Endothelial cell of umbilical vein (primary cell): ENCODE data around the gene TMEM167A. TPM values are rescaled to one million over a fixed set of nuclear protein-coding genes. Genes with fewer than 3 reads are reported as not detected.

ENCODE experiments used
- BruUV-seq: library from RNA; stranded (reverse); fragments of 400-500 nt; replicated peaks from 2 replicates; lab custom pipeline; 2021; lab: Mats Ljungman, UMichigan
- CTCF ChIA-PET: fragments of 300-600, 350-600 bp; sonication (Branson Sonifier 250); formaldehyde crosslinking; loops from one replicate; lab custom pipeline; 2021; ENCODE audit warnings: antibody characterized with exemption, inconsistent platforms; lab: Charles Lee
- POLR2A ChIA-PET: fragments of 300-600, 350-600 bp; sonication (Branson Sonifier 250); formaldehyde crosslinking; loops from one replicate; lab custom pipeline; 2021; ENCODE audit warnings: antibody characterized with exemption, inconsistent platforms; lab: Charles Lee
- DNase-seq: peaks from one replicate; pipeline ENCODE4 v3.0.0-alpha.2; 2011; ENCODE audit warnings: low read depth, low spot score
- FAIRE-seq: peaks from 2 replicates; lab custom pipeline; 2011; peaks lifted over from hg19 to GRCh38; lab: Jason Lieb, UNC
- H2AFZ ChIP-seq: 2 replicates; pipeline ENCODE4 v1.6.0; 2012; ENCODE audit warnings: low read depth, low read length, control low read depth, inconsistent platforms
- H3K27ac ChIP-seq: 2 replicates; pipeline ENCODE4 v1.5.1; 2011; ENCODE audit warnings: low read depth, mild to moderate bottlenecking, control low read depth, low read length, moderate library complexity; ENCODE audit not compliant: insufficient read depth
- H3K27me3 ChIP-seq, 2 experiments: 2 replicates each; pipeline versions ENCODE4 v1.6.0 to v1.6.1; 2011; ENCODE audit warnings: low read length in 2 of 2, mixed read lengths in 1 of 2; ENCODE audit not compliant: control insufficient read depth in 2 of 2, insufficient read depth in 2 of 2
- H3K36me3 ChIP-seq, 2 experiments: 2 replicates in 1 of 2; 3 replicates in 1 of 2; pipeline ENCODE4 v1.5.1; 2011; ENCODE audit warnings: low read length in 2 of 2, mild to moderate bottlenecking in 1 of 2, moderate library complexity in 1 of 2; ENCODE audit not compliant: control insufficient read depth in 2 of 2, insufficient read depth in 2 of 2; ENCODE audit errors: extremely low read depth in 1 of 2
- H3K4me1 ChIP-seq: 3 replicates; pipeline ENCODE4 v1.5.1; 2011; ENCODE audit warnings: mild to moderate bottlenecking, low read length; ENCODE audit not compliant: control insufficient read depth, insufficient read depth; ENCODE audit errors: extremely low read depth
- H3K4me2 ChIP-seq: 2 replicates; pipeline ENCODE4 v1.6.1; 2011; ENCODE audit warnings: low read length, control low read depth, mixed read lengths; ENCODE audit not compliant: insufficient read depth
- H3K4me3 ChIP-seq, 3 experiments: fragments of 200-600 bp in 1 of 3; sonication (generic), shearing (Covaris generic) in 1 of 3; replicated peaks in 1 of 3; 2 replicates each; pipeline ENCODE4 v1.5.1; 2011 to 2016; ENCODE audit warnings: control low read depth in 3 of 3, low read length in 3 of 3, mild to moderate bottlenecking in 2 of 3, inconsistent platforms in 1 of 3, low read depth in 1 of 3, moderate library complexity in 1 of 3; ENCODE audit not compliant: insufficient read depth in 1 of 3
- H3K79me2 ChIP-seq: 2 replicates; pipeline ENCODE4 v1.6.0; 2012; ENCODE audit warnings: low read length, inconsistent platforms; ENCODE audit not compliant: control insufficient read depth, insufficient read depth
- H3K9ac ChIP-seq: replicated peaks from 2 replicates; pipeline ENCODE3; 2011; ENCODE audit warnings: low read length, control low read depth; ENCODE audit not compliant: insufficient read depth; ENCODE audit errors: extremely low read depth
- H3K9me1 ChIP-seq: replicated peaks from 3 replicates; pipeline ENCODE4 v1.6.0; 2011; ENCODE audit warnings: mild to moderate bottlenecking, low read length; ENCODE audit not compliant: control insufficient read depth, insufficient read depth; ENCODE audit errors: extremely low read depth
- H3K9me3 ChIP-seq: replicated peaks from 2 replicates; pipeline ENCODE4 v1.5.1; 2012; ENCODE audit warnings: low read length, inconsistent platforms; ENCODE audit not compliant: control insufficient read depth, insufficient read depth
- H4K20me1 ChIP-seq: replicated peaks from 2 replicates; pipeline ENCODE3; 2011; ENCODE audit warnings: mild to moderate bottlenecking, low read length; ENCODE audit not compliant: control insufficient read depth, insufficient read depth; ENCODE audit errors: extremely low read depth
- EZH2 ChIP-seq: IDR thresholded peaks from 2 replicates; pipeline ENCODE4 v1.6.1; 2012; ENCODE audit warnings: borderline replicate concordance, low read depth, mild to moderate bottlenecking, moderate library complexity, low read length, inconsistent platforms; ENCODE audit not compliant: severe bottlenecking
- FOS ChIP-seq: IDR thresholded peaks from 2 replicates; pipeline ENCODE4 v1.6.1; 2011; ENCODE audit warnings: mild to moderate bottlenecking, low read length, moderate library complexity, borderline replicate concordance; ENCODE audit not compliant: insufficient read depth
- GATA2 ChIP-seq: IDR thresholded peaks from 2 replicates; pipeline ENCODE4 v1.7.0; 2011; ENCODE audit warnings: low read depth, mild to moderate bottlenecking, moderate library complexity, mixed read lengths, low read length; ENCODE audit not compliant: insufficient read length, insufficient read depth
- JUN ChIP-seq: IDR thresholded peaks from 2 replicates; pipeline ENCODE4 v1.6.1; 2011; ENCODE audit warnings: borderline replicate concordance, low read depth; ENCODE audit not compliant: insufficient read length, insufficient read depth
- MYC ChIP-seq: IDR thresholded peaks from one replicate; pipeline ENCODE4 v1.6.1; 2011; ENCODE audit warnings: mild to moderate bottlenecking, low read depth, low read length
- POLR2A ChIP-seq: IDR thresholded peaks from 2 replicates; pipeline ENCODE4 v1.6.1; 2012; ENCODE audit warnings: low read depth, mild to moderate bottlenecking, control low read depth, low read length
- POLR2AphosphoS5 ChIP-seq: IDR thresholded peaks from 2 replicates; pipeline ENCODE4 v1.6.1; 2012; ENCODE audit warnings: low read depth, mild to moderate bottlenecking, control low read depth, low read length, moderate library complexity; ENCODE audit not compliant: insufficient read depth
- dilution Hi-C: fragments of 300-500 bp; cut with MboI; formaldehyde crosslinking; loops from one replicate; pipeline ENCODE4 v1.15.0; 2019; ENCODE audit warnings: low sequenced_read_pairs; ENCODE audit not compliant: extremely low pct_ligation_motif_present
- intact Hi-C: fragments of 100-400 bp; cut with micrococcal nuclease; formaldehyde crosslinking; loops from one replicate; pipeline ENCODE4 v1.10.0; 2022
- polyA plus RNA-seq, 4 experiments: library from polyadenylated mRNA; depleted of rRNA in 3 of 4; stranded (reverse) in 3 of 4; unstranded in 1 of 4; fragments of >200 nt; gene quantifications; 2 replicates each; pipeline versions ENCODE4 v1.2.1 to v1.2.3, GENCODE V29; 2011 to 2012; ENCODE audit warnings: missing spikeins in 1 of 4
- total RNA-seq: library from RNA; stranded (reverse); gene quantifications from 2 replicates; pipeline ENCODE4 v1.2.3, GENCODE V29; 2021
- TF ChIP-seq, protein P1 (sequence below), 2 donors: IDR thresholded peaks; 1 replicate in 1 of 2; 2 replicates in 1 of 2; pipeline ENCODE4 v1.5.1; 2011; ENCODE audit warnings: low read length in 2 of 2, mild to moderate bottlenecking in 2 of 2, moderate library complexity in 2 of 2, control low read depth in 1 of 2, inconsistent platforms in 1 of 2, low read depth in 1 of 2; ENCODE audit not compliant: insufficient read depth in 1 of 2; ENCODE audit errors: extremely low read depth in 1 of 2
- TF ChIP-seq, protein P2 (sequence below): IDR thresholded peaks from 2 replicates; pipeline ENCODE4 v1.6.1; 2011; ENCODE audit not compliant: insufficient read depth, insufficient read length

TMEM167A gene
- total and polyA plus RNA-seq, 2 donors (not counting 3 experiments of a cell fraction or from before 2014, with no cell fraction given): 20.2 to 64.4 TPM

DNA sequence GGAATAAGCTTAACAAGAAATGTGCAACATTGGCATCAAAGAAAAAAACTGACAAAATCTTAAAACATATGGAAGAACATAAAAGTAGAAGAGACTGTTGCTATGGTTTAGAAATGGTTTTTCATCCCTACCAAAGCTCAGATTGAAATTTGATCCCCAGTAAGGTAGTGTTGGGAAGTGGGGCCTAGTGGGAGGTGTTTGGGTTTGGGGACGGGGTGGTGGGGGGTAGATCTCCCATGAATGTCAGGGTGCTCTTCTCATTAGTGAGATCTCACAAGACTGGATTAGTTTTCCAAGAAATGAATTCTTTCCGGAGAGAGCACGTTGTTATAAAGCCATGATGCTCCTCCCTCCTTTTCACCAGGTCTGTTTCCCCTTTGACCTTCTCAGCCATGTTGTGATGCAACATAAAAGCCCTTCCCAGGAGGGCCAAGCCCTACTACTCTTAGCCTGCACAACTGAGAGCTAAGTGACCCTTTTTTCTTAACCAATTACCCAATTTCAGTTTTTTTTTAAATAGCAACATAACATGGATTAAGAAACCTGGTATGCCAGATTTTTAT is 10.6 kb downstream of the TMEM167A start:
- no peak overlapping the region for H3K27ac ChIP-seq
- peaks cover 0 to 2% of the 10 kb centered on the region in 2 experiments for H3K36me3 ChIP-seq
- peaks cover 77% of the 10 kb centered on the region for H3K79me2 ChIP-seq
- no peak overlapping the region for H3K9ac ChIP-seq
- no peak for DNase-seq
- H3K4me1 ChIP-seq: no peaks in the 10 kb centered on the region
- H4K20me1 ChIP-seq: peaks cover 13% of the 10 kb centered on the region
- no peak for FAIRE-seq
- POLR2A ChIA-PET: no interaction called here
- H3K9me3 ChIP-seq: no peaks in the 10 kb centered on the region
- TF ChIP-seq, protein P1, sequence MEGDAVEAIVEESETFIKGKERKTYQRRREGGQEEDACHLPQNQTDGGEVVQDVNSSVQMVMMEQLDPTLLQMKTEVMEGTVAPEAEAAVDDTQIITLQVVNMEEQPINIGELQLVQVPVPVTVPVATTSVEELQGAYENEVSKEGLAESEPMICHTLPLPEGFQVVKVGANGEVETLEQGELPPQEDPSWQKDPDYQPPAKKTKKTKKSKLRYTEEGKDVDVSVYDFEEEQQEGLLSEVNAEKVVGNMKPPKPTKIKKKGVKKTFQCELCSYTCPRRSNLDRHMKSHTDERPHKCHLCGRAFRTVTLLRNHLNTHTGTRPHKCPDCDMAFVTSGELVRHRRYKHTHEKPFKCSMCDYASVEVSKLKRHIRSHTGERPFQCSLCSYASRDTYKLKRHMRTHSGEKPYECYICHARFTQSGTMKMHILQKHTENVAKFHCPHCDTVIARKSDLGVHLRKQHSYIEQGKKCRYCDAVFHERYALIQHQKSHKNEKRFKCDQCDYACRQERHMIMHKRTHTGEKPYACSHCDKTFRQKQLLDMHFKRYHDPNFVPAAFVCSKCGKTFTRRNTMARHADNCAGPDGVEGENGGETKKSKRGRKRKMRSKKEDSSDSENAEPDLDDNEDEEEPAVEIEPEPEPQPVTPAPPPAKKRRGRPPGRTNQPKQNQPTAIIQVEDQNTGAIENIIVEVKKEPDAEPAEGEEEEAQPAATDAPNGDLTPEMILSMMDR (IDR thresholded peaks at IDR 0.05; ENCODE audit: extremely low read depth in 1 of 2, insufficient read depth in 1 of 2, low read depth in 1 of 2, low read length in 2 of 2): no peak
- no peak overlapping the region for H3K4me2 ChIP-seq
- CTCF ChIA-PET: no interaction called here
- dilution Hi-C loops: no loop called here
- H3K9me1 ChIP-seq: no peaks in the 10 kb centered on the region
- intact Hi-C loops: no loop called here
- no peak overlapping the region for H3K4me3 ChIP-seq
- no peak overlapping the region for H2AFZ ChIP-seq
- BruUV-seq: no TSS peak
- no peaks in the 10 kb centered on the region for H3K27me3 ChIP-seq

DNA sequence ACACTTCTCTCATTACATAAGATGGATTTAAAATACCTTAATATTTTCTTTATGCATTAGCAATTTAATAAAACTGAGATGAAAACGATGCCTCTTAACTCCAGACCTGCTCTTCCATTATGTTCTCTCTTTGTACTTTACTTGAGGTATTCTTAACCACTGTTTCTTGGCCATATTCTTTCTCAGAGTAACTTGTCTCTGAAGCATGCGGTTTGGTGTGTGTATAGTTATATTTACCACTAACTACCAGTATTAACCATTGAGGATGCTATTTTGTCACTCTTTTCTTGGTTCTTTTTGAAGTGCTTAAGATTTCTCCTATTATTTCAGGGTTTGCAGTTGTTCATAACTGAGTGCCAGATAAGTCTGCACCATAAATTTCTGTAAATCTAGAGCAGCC is 17.9 kb downstream of the TMEM167A start:
- TF ChIP-seq POLR2AphosphoS5 (no peak), JUN (no peak), EZH2 (no peak), FOS (no peak), POLR2A (no peak), MYC (no peak), GATA2 (no peak)
- TF ChIP-seq, protein P1 (IDR thresholded peaks at IDR 0.05; ENCODE audit: extremely low read depth in 1 of 2, insufficient read depth in 1 of 2, low read depth in 1 of 2, low read length in 2 of 2): no peak
- TF ChIP-seq, protein P2, sequence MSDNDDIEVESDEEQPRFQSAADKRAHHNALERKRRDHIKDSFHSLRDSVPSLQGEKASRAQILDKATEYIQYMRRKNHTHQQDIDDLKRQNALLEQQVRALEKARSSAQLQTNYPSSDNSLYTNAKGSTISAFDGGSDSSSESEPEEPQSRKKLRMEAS: no peak
- Histone ChIP-seq H3K4me1 (no peaks in the 10 kb centered on the region), H3K9me3 (no peaks in the 10 kb centered on the region), H3K9me1 (no peaks in the 10 kb centered on the region), H3K27ac (no peak overlapping the region), H3K27me3 (no peaks in the 10 kb centered on the region), H2AFZ (no peak overlapping the region), H3K9ac (no peak overlapping the region), H3K4me2 (no peak overlapping the region), H4K20me1 (peaks cover 3% of the 10 kb centered on the region), H3K4me3 (no peak overlapping the region), H3K36me3 (peaks cover 0 to 6% of the 10 kb centered on the region in 2 experiments), H3K79me2 (peaks cover 20% of the 10 kb centered on the region)
- no TSS peak for BruUV-seq
- no peak for FAIRE-seq
- ChIA-PET CTCF (interaction anchor here (3.1 kb wide), 1 partner anchor 11 kb away, joined by 8 read pairs; no protein-coding TSS in a partner anchor), POLR2A (no interaction called here)
- DNase-seq: no peak
- dilution Hi-C loops: no loop called here
- intact Hi-C loops: no loop called here
